Superior temporal gyrus (tissue), 1 donor: ENCODE measurements around the gene SASS6.

Source experiments
- DNase-seq: peaks from one replicate; pipeline ENCODE4 v3.0.0-alpha.2; 2016; ENCODE audit errors: extremely low spot score

SASS6 gene

GRCh38 chr1:100045206-100045605, 87.5 kb downstream of the SASS6 start:
- DNase-seq: no peak

GRCh38 chr1:100039591-100039990, 93.1 kb downstream of the SASS6 start:
- no peak for DNase-seq

- DNase-seq: peak; percentile 67
Observed at GRCh38 chr1:100038660-100039287, 94.0 kb downstream of the SASS6 start.

GRCh38 chr1:100037927-100038659, 94.6 kb downstream of the SASS6 start:
- peak; percentile 86 for DNase-seq

- no peak for DNase-seq
Observed at GRCh38 chr1:100037656-100037926, 95.1 kb downstream of the SASS6 start.

- peak; percentile 62 for DNase-seq
Observed at GRCh38 chr1:100036718-100037655, 95.7 kb downstream of the SASS6 start.

GRCh38 chr1:100035214-100035613, 97.5 kb downstream of the SASS6 start:
- DNase-seq: peak; percentile 82

GRCh38 chr1:100034470-100034869, 98.3 kb downstream of the SASS6 start:
- peak; percentile 55 for DNase-seq
